SH-SY5Y (cell line): ENCODE results near the gene PTRHD1.

ENCODE experiments used
- GATA2 ChIP-seq: IDR thresholded peaks from 2 replicates; pipeline ENCODE4 v1.6.1; 2011; ENCODE audit warnings: mild to moderate bottlenecking, low read depth, low read length
- GATA3 ChIP-seq: IDR thresholded peaks from 2 replicates; pipeline ENCODE4 v1.6.1; 2011; ENCODE audit warnings: low read depth, mild to moderate bottlenecking, low read length, moderate library complexity

DNA sequence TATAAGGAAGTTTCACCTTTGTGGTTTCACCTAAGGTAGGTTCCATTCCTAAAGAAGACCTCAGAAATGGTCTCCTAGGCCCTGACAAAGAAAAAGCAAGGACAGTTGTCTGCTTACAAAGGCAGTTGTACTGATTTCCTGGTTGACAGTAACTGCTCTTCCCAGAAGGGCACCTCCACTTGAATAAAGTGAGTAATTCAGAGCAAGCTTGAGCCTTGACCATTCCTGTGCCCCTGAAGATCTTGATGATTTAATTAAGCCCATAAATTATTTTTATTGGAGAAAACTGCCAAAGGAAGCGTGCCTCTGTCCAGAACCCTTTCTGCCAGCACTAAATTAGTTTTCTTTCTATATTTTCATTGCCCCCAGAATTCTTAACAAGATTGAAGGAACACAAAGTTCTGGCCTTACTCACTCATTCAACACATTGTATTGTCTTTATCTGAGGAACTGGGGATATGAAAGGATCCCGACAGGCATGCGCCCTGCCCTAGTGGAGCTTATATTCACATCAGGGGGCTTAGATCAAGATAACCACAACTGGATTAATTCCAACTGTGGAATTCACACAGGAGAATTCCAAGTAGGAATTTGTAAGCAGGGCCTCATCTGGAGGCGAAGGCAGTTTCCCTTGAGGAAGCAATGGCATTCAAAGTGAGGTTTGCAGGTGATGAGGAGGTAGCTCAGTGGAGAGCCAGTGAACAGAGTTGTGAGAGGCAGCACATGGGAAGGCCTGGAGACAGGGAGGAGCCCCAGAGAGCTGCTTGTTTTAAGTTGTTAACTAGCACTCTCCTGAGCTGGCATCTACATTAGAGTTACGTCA is 21.2 kb downstream of the PTRHD1 start:
- TF ChIP-seq GATA3 (no peak), GATA2 (no peak)
